NCI-H82 treated with DMSO at 0.1 percent for 48 hours (cell line): ENCODE results near the gene SLC7A14.

Experiments
- DNase-seq: peaks from one replicate; lab custom pipeline; 2025; ENCODE audit not compliant: unreplicated experiment; lab: John Stamatoyannopoulos, UW

SLC7A14 gene

GRCh38 chr3:170473358-170473757 lies 112.5 kb downstream of the SLC7A14 start:
- DNase-seq, result no peak

DNA sequence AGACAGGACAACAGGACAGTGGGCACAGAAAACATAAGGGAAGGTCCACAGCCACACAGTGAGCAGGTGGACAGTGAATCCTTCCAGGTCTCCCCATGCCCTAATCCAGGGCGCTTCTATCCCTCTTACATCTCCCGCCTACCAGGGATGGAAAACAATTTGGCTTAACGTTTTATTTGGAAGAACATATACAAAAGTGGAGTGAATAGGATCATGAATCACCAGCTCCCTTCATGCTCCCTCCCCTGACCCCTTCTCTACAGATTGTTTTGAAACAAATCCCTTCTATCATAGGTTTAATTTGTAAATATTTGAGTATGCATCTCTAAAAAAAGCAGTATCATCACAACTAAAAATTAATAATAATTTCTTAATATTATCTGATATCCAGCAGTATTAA lies 114.7 kb downstream of the SLC7A14 start:
- DNase-seq, result peak; percentile 22

- peak; percentile 79 for DNase-seq
These were observed 115.5 kb downstream of the SLC7A14 start for GRCh38 chr3:170470063-170471016.

GRCh38 chr3:170469151-170470062 lies 116.5 kb downstream of the SLC7A14 start:
- no peak for DNase-seq

DNA sequence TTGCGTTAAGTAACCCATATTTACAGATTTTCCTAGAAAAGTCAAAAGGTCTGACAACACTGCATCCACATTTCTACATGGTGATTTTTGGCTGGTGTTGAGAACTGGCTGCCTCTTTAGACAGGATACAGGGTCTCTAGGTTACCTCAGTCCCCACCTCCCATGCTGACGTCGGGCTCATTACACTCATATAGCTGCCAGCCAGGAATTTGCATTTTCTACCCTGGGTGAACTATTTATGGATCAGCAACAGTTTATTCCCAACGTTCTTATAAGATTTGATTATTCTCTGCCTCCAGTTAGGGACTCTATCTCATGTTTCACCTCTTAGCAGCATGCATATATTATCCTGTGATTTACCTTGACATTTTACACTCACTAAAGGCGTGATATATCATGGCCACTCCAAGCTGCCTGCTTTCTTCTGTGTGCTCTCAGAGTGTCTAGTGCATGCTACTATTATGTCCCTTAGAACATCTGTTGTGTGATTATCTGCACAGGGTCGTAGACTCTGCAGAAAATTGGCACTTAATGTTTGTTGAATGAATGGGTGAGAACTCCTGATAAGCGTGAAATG lies 118.2 kb downstream of the SLC7A14 start:
- no peak for DNase-seq

GRCh38 chr3:170467007-170467406 lies 118.9 kb downstream of the SLC7A14 start:
- DNase-seq, result no peak

DNA sequence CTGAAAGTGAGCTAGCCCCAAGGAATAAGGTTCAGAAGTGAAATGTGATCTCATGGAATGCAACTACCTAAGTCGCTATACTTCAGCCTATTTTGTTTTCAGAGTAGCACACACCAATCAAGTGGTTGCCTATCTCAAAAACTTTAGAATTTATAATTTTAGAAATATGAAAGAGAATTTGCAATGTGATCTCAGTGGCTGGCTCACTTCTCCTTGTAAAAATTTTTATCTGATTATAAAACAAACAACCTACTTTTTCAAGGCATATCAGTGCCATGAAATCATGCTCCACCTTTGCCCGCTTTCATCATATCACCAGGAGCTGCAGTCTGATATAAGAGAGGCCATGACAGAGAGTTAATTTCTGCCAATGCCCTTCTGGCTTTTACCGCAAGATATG lies 119.9 kb downstream of the SLC7A14 start:
- DNase-seq, result no peak

GRCh38 chr3:170463011-170463410 lies 122.9 kb downstream of the SLC7A14 start:
- no peak for DNase-seq

- DNase-seq, result no peak
These were observed 127.6 kb downstream of the SLC7A14 start for GRCh38 chr3:170458285-170458684.

DNA sequence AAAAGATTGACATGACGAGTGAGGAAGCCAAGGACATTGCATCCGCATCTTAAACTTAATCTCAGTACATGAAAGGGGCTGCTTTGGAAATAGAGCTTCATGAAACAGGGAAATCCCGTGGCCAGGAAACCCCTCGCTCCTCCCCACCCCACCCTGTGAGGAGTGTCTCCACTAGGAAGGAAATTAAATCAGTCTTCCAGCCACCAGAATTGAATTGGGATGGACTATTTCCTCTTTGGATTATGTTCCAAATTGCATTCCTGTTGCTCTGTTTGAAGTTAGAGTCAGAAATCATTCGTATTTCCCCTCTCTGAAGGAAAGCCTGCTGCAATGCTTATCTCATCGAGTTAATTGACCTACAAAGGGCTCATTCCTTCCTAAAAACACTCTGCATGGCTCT lies 131.4 kb downstream of the SLC7A14 start:
- no peak for DNase-seq

- DNase-seq, result no peak
These were observed 135.8 kb downstream of the SLC7A14 start for GRCh38 chr3:170450039-170450438.

DNA sequence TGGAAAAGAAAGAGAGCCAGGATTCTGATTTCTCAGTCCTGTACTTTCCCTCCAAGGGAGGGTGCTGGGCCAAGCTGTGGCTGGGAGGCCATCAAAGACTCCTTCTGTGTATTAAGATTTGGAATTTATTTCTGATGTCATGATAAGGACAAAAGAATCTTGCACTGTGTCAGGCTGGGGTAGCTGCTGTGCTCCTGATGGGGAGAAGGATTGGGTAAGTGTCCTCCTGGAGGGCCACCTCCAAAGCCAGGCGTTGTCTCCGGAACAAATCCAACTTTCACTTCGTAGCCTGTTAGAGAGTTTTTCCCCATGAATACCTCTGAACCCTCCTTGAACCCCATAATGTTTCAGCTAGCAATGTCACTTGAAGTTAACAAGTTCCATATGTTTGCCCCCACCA lies 137.3 kb downstream of the SLC7A14 start:
- DNase-seq, result no peak

DNA sequence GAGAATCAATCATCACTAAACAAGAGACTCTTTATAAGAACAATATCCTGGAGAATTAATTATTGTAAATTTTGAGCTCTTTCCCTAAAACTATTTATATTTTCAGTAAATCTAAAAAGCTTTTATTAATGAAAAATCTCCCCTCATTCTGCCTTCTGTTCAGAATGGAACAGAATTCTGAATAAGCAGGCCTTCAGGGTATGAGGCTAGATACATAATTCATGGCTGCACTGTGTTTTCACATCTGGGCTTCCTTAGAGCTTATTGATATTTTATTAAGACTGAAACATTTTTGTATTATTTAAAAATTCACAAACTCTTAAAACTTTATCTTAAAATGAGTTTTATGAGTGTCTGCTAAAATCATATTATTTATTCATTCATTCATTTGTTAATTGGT lies 142.4 kb downstream of the SLC7A14 start:
- no peak for DNase-seq

DNA sequence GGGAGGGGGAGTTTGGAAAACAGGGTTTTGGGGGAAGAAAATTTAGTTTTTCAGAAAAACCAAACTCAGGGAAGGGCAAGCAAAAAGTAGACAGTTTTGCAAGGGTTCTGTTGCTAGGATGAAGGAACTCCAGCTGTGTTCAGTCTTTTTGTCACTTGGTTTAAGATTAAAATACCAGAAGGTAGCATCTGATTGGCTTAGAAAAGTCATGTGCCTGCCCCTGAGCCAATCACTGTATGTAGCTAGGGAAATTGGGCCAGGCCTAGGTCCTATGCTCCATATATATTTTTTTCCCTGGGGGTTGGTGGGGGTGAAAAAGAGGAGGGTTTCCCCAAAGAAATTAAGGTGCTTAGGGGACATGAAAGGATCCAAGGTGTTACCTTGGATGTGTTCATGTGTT lies 142.9 kb downstream of the SLC7A14 start:
- DNase-seq, result no peak

GRCh38 chr3:170441412-170441811 lies 144.5 kb downstream of the SLC7A14 start:
- DNase-seq, result no peak

GRCh38 chr3:170440344-170440743 lies 145.5 kb downstream of the SLC7A14 start:
- DNase-seq, result no peak

- DNase-seq, result no peak
These were observed 147.0 kb downstream of the SLC7A14 start for GRCh38 chr3:170438836-170439235.

DNA sequence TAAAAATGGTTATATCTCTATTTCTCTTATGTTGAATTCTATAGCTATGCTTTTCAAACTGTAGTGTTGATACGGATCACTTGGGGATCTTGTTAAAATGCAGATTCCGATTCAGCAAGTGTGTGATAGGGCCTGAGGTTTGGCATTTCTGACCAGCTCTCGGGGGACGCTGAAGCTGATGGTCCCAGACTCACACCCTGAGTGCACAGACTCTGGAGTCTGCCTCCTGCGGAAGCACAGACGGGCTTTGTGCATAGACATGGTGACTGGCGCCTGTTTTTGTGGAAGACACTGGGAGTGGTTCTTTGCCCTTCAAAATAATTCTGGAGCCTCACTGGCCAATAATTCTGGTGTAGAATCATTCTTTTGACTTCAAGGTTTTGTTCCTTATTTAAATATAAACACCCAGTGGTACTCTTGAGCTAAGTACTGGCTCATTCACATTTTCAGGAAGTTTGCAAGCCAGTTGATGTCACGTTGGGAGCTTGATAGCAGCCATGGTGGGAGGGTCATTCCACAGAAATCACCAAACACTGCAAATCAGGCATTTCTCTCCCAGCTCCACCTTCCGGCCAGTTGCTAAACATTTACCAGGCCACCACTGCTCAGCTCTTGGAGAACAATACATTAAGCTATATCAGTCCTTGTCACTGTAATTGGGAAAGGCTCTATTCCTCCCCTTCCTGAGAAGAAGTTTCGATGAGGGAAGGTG lies 148.0 kb downstream of the SLC7A14 start:
- DNase-seq, result no peak

- DNase-seq, result no peak
These were observed 148.7 kb downstream of the SLC7A14 start for GRCh38 chr3:170437176-170437575.

DNA sequence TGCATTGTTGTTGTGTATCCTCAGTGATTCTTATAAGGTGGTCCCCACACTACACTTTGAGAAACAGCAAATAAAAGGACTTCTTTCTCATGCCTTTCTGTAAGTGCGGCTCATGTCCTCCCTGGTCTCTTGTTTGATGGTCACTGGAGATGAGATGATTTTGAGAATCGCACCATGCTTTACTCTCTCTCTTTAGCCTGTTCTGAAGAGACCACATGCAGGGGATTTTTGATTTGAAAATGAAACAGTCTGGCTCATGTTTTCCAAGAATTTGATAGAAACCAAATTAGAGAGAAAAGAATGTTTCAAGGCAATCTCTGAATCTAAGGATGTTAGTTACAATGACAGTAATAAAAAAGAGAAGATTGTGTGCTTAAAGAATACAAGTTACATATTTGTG lies 149.2 kb downstream of the SLC7A14 start:
- DNase-seq, result no peak

GRCh38 chr3:170432416-170432815 lies 153.5 kb downstream of the SLC7A14 start:
- DNase-seq, result no peak
